T-helper 2 cell treated with Interferon-gamma antibody and Interleukin-4, amounts not matched to agents 5 μg/mL and 100 μg/mL, for 36 hours (primary cell): ENCODE data around the gene HOXB1.
A peak's percentile ranks its signal among the peaks of the same experiment; 100 is the strongest.

Experiments
- DNase-seq: peaks from one replicate; pipeline ENCODE4 v3.0.0; 2021; ENCODE audit warnings: low spot score
- H3K27ac Mint-ChIP-seq: one replicate; pipeline ENCODE4 v1.8.0; 2021; ENCODE audit warnings: mild to moderate bottlenecking, mixed read lengths
- H3K27me3 Mint-ChIP-seq: one replicate; pipeline ENCODE4 v1.8.0; 2021; ENCODE audit warnings: low read depth, mixed read lengths
- H3K36me3 Mint-ChIP-seq: one replicate; pipeline ENCODE4 v1.8.0; 2021; ENCODE audit warnings: low read depth, mixed read lengths
- H3K4me1 Mint-ChIP-seq: one replicate; pipeline ENCODE4 v1.8.0; 2021; ENCODE audit warnings: low read depth, mixed read lengths
- H3K4me3 Mint-ChIP-seq: one replicate; pipeline ENCODE4 v1.8.0; 2022; ENCODE audit warnings: mild to moderate bottlenecking, moderate library complexity, mixed read lengths
- H3K9me3 Mint-ChIP-seq: one replicate; pipeline ENCODE4 v1.8.0; 2021; ENCODE audit warnings: mixed read lengths

HOXB1 gene

GRCh38 chr17:48502312-48502711 is 28.5 kb downstream of the HOXB1 start:
- no peak overlapping the region for H3K4me3 Mint-ChIP-seq
- H3K27me3 Mint-ChIP-seq: peaks cover 46% of the 10 kb centered on the region
- no peaks in the 10 kb centered on the region for H3K36me3 Mint-ChIP-seq
- peaks cover 22% of the 10 kb centered on the region for H3K4me1 Mint-ChIP-seq
- no peak for DNase-seq
- no peak overlapping the region for H3K27ac Mint-ChIP-seq
- no peaks in the 10 kb centered on the region for H3K9me3 Mint-ChIP-seq

DNA sequence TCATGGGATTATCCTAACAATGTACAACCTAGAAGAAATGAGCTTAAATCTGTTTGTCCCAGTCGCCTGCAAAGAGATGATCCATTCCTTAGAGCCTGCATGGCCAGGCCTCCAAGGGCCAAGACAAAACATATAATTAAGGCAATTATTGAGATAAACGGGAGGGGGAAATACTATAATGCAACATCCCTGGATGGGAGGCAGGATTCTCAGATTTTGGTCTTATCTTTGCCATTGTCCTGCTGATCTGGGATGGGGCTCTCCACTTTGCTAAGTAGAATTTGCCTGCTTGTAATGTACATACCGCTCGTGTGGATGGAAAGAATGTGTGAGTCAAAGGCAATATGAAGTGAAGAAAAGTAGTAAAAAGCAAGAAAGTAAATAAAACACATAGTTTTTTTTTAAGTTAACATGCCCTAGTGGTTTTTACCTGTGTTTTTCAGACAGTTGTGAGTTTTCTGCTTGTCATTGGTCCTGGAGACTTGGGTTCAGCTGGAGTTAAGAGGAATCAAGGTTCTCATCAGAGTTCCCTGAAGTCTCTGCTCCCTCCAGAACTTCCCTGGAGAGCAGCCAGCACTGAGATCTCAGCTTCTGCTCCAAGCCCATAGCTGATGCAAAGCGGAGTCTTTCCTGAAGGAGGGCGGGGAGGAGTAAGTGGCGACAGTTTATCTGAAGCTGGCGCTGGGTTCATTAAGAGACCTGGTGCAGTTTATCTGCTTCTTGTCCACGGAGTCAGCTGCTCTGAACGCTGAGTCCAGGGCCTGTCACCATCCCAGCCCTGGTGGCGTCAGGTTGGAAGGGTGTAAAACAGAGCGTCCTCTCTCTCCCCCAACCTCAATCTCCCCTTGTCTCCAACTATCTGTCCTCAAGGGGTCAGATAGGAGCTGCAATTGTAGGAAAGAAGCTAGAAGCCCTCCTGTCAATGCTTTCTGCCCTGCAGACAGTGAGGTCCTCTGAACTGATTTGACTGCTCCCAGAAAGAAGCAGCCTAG is 30.1 kb downstream of the HOXB1 start:
- no peak for DNase-seq
- H3K27me3 Mint-ChIP-seq: peaks cover 53% of the 10 kb centered on the region
- no peaks in the 10 kb centered on the region for H3K36me3 Mint-ChIP-seq
- no peak overlapping the region for H3K27ac Mint-ChIP-seq
- no peak overlapping the region for H3K4me3 Mint-ChIP-seq
- H3K4me1 Mint-ChIP-seq: peaks cover 14% of the 10 kb centered on the region
- no peaks in the 10 kb centered on the region for H3K9me3 Mint-ChIP-seq

DNA sequence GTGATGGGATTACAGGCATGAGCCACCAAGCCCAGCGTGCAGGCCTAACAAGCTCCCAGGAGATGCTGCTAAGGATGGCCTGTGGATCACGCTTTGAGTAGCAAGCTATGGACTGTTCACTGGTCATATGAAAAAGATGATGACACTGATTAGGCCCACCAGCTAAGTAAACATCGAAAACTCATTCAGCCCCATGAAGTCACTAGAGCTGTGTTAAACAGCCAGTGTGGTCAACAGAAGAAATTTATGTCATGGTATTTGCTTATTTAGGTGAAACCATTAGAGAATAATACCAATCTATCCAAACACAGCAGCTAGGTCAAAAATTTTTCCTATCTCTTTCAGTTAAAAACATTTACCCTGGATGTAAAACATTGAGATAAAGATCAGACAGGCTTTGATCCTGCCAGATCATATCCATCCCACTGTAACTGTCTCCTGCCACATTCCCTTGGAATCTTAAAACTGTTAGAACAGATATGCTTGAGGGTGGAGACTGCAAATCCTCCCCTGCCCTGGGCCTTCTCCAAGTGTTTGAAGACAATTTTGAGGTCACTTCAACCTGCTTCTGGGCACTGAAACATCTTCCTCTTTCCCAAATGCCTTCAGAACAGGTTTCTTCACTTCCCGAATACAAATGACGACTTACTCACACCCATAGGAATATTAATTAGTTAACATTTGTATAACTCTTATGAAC is 30.9 kb downstream of the HOXB1 start:
- Mint-ChIP-seq H3K4me1 (peaks cover 7% of the 10 kb centered on the region), H3K36me3 (no peaks in the 10 kb centered on the region), H3K4me3 (no peak overlapping the region), H3K27ac (no peak overlapping the region), H3K27me3 (peaks cover 60% of the 10 kb centered on the region), H3K9me3 (no peaks in the 10 kb centered on the region)
- DNase-seq: no peak

- DNase-seq: no peak
- H3K4me3 Mint-ChIP-seq: no peak overlapping the region
- H3K9me3 Mint-ChIP-seq: no peaks in the 10 kb centered on the region
- no peaks in the 10 kb centered on the region for H3K36me3 Mint-ChIP-seq
- H3K4me1 Mint-ChIP-seq: peaks cover 7% of the 10 kb centered on the region
- peaks cover 65% of the 10 kb centered on the region for H3K27me3 Mint-ChIP-seq
- H3K27ac Mint-ChIP-seq: no peak overlapping the region
These were observed 31.6 kb downstream of the HOXB1 start for GRCh38 chr17:48499248-48499647.

GRCh38 chr17:48498164-48498850 is 32.5 kb downstream of the HOXB1 start:
- Mint-ChIP-seq H3K27me3 (peaks cover 66% of the 10 kb centered on the region), H3K36me3 (no peaks in the 10 kb centered on the region), H3K4me3 (no peak overlapping the region), H3K4me1 (peaks cover 9% of the 10 kb centered on the region), H3K9me3 (no peaks in the 10 kb centered on the region), H3K27ac (no peak overlapping the region)
- DNase-seq: no peak

- no peak for DNase-seq
- Mint-ChIP-seq H3K27me3 (peaks cover 57% of the 10 kb centered on the region), H3K27ac (no peak overlapping the region), H3K36me3 (no peaks in the 10 kb centered on the region), H3K4me1 (peaks cover 5% of the 10 kb centered on the region), H3K4me3 (no peak overlapping the region), H3K9me3 (no peaks in the 10 kb centered on the region)
These were observed 33.7 kb downstream of the HOXB1 start for GRCh38 chr17:48497103-48497502.

- Mint-ChIP-seq H3K27me3 (peaks cover 33% of the 10 kb centered on the region), H3K36me3 (no peaks in the 10 kb centered on the region), H3K4me1 (peaks cover 24% of the 10 kb centered on the region), H3K9me3 (no peaks in the 10 kb centered on the region), H3K27ac (no peak overlapping the region), H3K4me3 (no peak overlapping the region)
- no peak for DNase-seq
These were observed 36.5 kb downstream of the HOXB1 start for GRCh38 chr17:48494335-48494734.

GRCh38 chr17:48492401-48493298 is 38.2 kb downstream of the HOXB1 start:
- Mint-ChIP-seq H3K4me3 (peak overlapping the region; percentile 73), H3K4me1 (peaks cover 33% of the 10 kb centered on the region), H3K36me3 (no peaks in the 10 kb centered on the region), H3K27ac (no peak overlapping the region), H3K9me3 (no peaks in the 10 kb centered on the region), H3K27me3 (peaks cover 24% of the 10 kb centered on the region)
- peak; percentile 51 for DNase-seq

DNA sequence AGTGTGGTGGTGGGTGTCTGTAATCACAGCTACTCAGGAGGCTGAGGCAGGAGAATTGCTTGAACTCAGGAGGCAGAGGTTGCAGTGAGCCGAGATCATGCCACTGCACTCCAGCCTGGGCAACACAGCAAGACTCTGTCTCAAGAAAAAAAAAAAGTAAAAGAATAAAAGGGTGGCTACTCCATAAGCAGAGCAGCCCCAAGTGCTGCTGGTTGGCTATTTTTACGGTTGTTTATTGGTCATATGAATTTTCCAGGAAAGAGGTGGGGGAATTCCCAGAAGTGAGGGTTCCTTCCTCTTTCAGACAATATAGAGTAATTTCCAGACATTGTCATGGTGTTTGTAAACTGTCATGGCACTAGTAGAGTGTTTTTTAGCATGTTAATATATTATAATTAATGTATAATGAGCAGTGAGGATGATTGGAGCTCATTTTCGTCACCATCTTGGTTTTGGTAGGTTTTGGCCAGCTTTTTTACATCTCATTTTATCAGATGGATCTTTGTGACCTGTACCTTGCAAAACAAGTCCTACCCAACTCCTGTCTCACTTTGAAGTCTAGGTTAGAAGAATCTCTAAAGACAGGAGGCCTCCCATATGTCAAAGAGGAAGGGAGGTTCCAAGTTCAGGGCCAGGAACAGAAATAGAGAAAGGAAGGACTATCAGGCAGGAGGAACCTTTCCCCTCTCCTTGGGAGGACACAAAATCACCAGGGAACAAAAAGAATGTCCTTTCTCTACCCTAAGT is 39.1 kb downstream of the HOXB1 start:
- Mint-ChIP-seq H3K4me1 (peaks cover 35% of the 10 kb centered on the region), H3K4me3 (peak overlapping the region; percentile 73), H3K9me3 (no peaks in the 10 kb centered on the region), H3K27me3 (peaks cover 20% of the 10 kb centered on the region), H3K36me3 (no peaks in the 10 kb centered on the region), H3K27ac (peak overlapping the region; percentile 68)
- peak; percentile 19 for DNase-seq

DNA sequence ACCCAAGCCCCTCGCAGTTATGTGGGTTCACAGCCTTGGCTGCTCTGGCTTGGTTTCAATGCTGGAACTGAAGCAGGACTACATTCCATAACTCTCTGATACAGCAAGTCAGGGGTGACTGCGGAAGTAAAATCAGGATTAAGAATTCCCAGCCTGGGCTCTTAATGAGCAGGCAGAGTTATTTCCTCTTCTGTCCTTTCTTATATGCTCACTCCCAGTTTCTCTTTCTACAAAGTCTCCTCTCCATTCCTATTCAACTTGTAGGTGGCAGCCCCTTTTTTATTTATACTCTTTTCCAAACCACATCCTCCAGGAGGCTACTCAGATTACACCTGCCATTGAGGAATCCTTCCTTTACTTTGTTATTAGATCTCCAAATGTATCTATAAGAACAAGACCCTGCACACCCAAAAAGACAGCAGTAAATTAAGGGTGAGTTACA is 40.3 kb downstream of the HOXB1 start:
- no peaks in the 10 kb centered on the region for H3K36me3 Mint-ChIP-seq
- no peak overlapping the region for H3K4me3 Mint-ChIP-seq
- no peak for DNase-seq
- no peaks in the 10 kb centered on the region for H3K9me3 Mint-ChIP-seq
- peaks cover 38% of the 10 kb centered on the region for H3K4me1 Mint-ChIP-seq
- peaks cover 13% of the 10 kb centered on the region for H3K27me3 Mint-ChIP-seq
- no peak overlapping the region for H3K27ac Mint-ChIP-seq

DNA sequence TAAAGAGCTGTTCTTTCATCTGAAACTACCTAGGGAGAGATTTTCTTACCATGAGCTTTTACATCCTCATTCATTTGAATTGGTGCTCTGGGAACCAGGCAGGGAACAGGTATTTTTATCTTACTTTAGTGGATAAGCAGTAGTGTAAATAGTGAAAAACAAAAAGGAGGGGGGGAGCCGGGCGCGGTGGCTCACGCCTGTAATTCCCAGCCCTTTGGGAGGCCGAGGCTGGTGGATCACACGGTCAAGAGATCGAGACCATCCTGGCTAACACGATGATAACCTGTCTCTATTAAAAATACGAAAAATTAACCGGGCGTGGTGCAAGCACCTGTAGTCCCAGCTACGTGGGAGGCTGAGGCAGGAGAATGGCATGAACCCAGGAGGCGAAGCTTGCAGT is 41.0 kb downstream of the HOXB1 start:
- no peak overlapping the region for H3K4me3 Mint-ChIP-seq
- H3K27ac Mint-ChIP-seq: no peak overlapping the region
- no peaks in the 10 kb centered on the region for H3K9me3 Mint-ChIP-seq
- H3K36me3 Mint-ChIP-seq: no peaks in the 10 kb centered on the region
- peaks cover 7% of the 10 kb centered on the region for H3K27me3 Mint-ChIP-seq
- DNase-seq: no peak
- peaks cover 39% of the 10 kb centered on the region for H3K4me1 Mint-ChIP-seq

- Mint-ChIP-seq H3K4me1 (peaks cover 48% of the 10 kb centered on the region), H3K27me3 (no peaks in the 10 kb centered on the region), H3K27ac (peak overlapping the region; percentile 39), H3K4me3 (peak overlapping the region; percentile 42), H3K9me3 (no peaks in the 10 kb centered on the region), H3K36me3 (no peaks in the 10 kb centered on the region)
- no peak for DNase-seq
These were observed 42.2 kb downstream of the HOXB1 start for GRCh38 chr17:48488548-48489106.
